ENCODE results near the gene MAN1C1.

The MAN1C1 gene

DNA sequence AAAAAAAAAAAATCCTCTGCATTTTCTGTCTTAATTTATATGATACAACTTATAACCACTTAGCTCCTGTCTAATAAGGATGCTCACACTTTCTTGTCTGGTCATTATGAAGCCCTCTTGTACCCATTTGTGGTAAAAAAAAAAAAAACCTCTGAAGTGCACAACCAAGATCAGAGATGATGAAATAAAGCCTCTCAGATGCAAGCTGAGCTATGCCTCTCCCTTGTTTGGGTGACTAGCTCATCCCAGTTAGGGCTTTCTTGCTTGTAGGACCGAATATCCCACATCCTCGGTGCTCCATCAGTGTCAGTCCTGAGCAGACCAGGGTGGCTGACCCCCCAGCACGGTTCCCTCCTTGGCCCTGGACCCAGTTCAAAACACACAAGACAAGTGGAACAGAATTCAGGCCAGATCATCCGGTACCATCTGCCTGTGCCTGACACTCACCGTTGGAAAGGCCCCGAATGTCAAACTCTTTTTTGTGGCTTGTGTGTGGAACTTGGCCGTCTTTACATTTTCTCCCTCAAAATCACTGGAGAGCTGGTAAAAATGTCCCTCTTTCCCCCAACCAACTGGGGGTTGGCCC, 177.1 kb downstream of the MAN1C1 start:
- no CpG with 5 or more reads among the region's 7 CpGs for WGBS, 2 donors (ENCODE audit: extremely low coverage in 2 of 2, insufficient read length in 2 of 2, insufficient replicate concordance in 1 of 2)
- H2AK5ac ChIP-seq (ENCODE audit: low read depth, low read length), result no peak overlapping the region
- no peak overlapping the region for H2AFZ ChIP-seq (ENCODE audit: low read length)
- H2BK15ac ChIP-seq (ENCODE audit: low read length), result no peak overlapping the region
- H3K4me2 ChIP-seq (ENCODE audit: insufficient read depth, low read length, poor library complexity, severe bottlenecking), result no peak overlapping the region
- no peaks in the 10 kb centered on the region for H3K27me3 ChIP-seq (ENCODE audit: control insufficient read depth in 3 of 3, insufficient read depth in 3 of 3, low read depth in 1 of 3, low read length in 3 of 3)
- H3K4me1 ChIP-seq (ENCODE audit: control insufficient read depth in 2 of 2, insufficient read depth in 1 of 2, low read depth in 1 of 2, low read length in 2 of 2), result peaks cover 5 to 19% of the 10 kb centered on the region in 2 donors
- no peaks in the 10 kb centered on the region for H3K36me3 ChIP-seq (replicated peaks in 1 of 2; ENCODE audit: control insufficient read depth in 2 of 2, insufficient read depth in 2 of 2, low read length in 2 of 2)
- no peak overlapping the region for H3K27ac ChIP-seq (replicated peaks; ENCODE audit: low read length)
- H2BK120ac ChIP-seq (ENCODE audit: low read depth, low read length), result no peak overlapping the region
- H3K14ac ChIP-seq (ENCODE audit: low read length), result no peak overlapping the region
- H4K91ac ChIP-seq (ENCODE audit: low read depth, low read length, poor library complexity), result no peak overlapping the region
- H2BK12ac ChIP-seq (ENCODE audit: low read length), result no peak overlapping the region
- no peak overlapping the region for H4K8ac ChIP-seq (ENCODE audit: low read depth, low read length)
- H3K79me1 ChIP-seq (ENCODE audit: low read depth, low read length), result no peaks in the 10 kb centered on the region
- no peak overlapping the region for H3K4me3 ChIP-seq (ENCODE audit: low read length in 2 of 2)
- H3K9me3 ChIP-seq (replicated peaks in 1 of 2; ENCODE audit: control insufficient read depth in 2 of 2, insufficient read depth in 1 of 2, low read depth in 1 of 2, low read length in 2 of 2), result no peaks in the 10 kb centered on the region
- H3K9ac ChIP-seq (ENCODE audit: low read depth, low read length, poor library complexity), result no peak overlapping the region
- no peak overlapping the region for H3K4ac ChIP-seq (ENCODE audit: low read length)
- H3K23ac ChIP-seq (ENCODE audit: low read depth, low read length, poor library complexity), result no peak overlapping the region
- no peak for DNase-seq (ENCODE audit: low spot score)
- H2BK5ac ChIP-seq (ENCODE audit: low read length), result no peak overlapping the region
- H3K18ac ChIP-seq (ENCODE audit: low read length), result no peak overlapping the region

DNA sequence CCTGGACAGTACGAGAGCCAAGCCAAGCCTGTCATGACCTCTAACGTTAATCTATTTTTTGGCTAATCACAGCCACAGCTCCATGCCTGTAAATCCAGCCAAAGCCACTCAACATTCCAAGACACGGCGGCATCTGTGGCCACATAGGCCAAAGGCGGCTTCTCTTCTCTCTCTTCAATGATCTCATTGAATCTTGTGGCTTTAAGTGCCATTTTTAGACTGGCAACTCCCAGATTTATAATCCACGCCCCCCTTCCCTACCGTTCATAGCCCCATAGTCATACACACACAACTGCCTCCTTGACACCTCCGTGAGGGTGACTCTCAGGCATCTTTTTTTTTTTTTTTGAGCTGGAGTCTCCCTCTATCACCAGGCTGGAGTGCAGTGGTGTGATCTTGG, 177.7 kb downstream of the MAN1C1 start:
- Histone ChIP-seq H2BK120ac (ENCODE audit: low read depth, low read length) (no peak overlapping the region), H3K79me1 (ENCODE audit: low read depth, low read length) (no peaks in the 10 kb centered on the region), H3K36me3 (replicated peaks in 1 of 2; ENCODE audit: control insufficient read depth in 2 of 2, insufficient read depth in 2 of 2, low read length in 2 of 2) (no peaks in the 10 kb centered on the region), H3K18ac (ENCODE audit: low read length) (no peak overlapping the region), H3K27me3 (ENCODE audit: control insufficient read depth in 3 of 3, insufficient read depth in 3 of 3, low read depth in 1 of 3, low read length in 3 of 3) (no peaks in the 10 kb centered on the region), H2BK15ac (ENCODE audit: low read length) (no peak overlapping the region), H3K9me3 (replicated peaks in 1 of 2; ENCODE audit: control insufficient read depth in 2 of 2, insufficient read depth in 1 of 2, low read depth in 1 of 2, low read length in 2 of 2) (no peaks in the 10 kb centered on the region), H2AFZ (ENCODE audit: low read length) (no peak overlapping the region), H3K9ac (ENCODE audit: low read depth, low read length, poor library complexity) (no peak overlapping the region), H3K23ac (ENCODE audit: low read depth, low read length, poor library complexity) (no peak overlapping the region), H3K27ac (replicated peaks; ENCODE audit: low read length) (no peak overlapping the region), H4K8ac (ENCODE audit: low read depth, low read length) (no peak overlapping the region), H2BK12ac (ENCODE audit: low read length) (no peak overlapping the region), H3K4me3 (ENCODE audit: low read length in 2 of 2) (no peak overlapping the region), H3K4me1 (ENCODE audit: control insufficient read depth in 2 of 2, insufficient read depth in 1 of 2, low read depth in 1 of 2, low read length in 2 of 2) (peaks cover 5 to 22% of the 10 kb centered on the region in 2 donors), H3K4ac (ENCODE audit: low read length) (no peak overlapping the region), H3K14ac (ENCODE audit: low read length) (no peak overlapping the region), H4K91ac (ENCODE audit: low read depth, low read length, poor library complexity) (no peak overlapping the region), H2AK5ac (ENCODE audit: low read depth, low read length) (no peak overlapping the region), H3K4me2 (ENCODE audit: insufficient read depth, low read length, poor library complexity, severe bottlenecking) (no peak overlapping the region), H2BK5ac (ENCODE audit: low read length) (no peak overlapping the region)
- DNase-seq (ENCODE audit: low spot score), result no peak
- no CpG with 5 or more reads among the region's 8 CpGs for WGBS, 2 donors (ENCODE audit: extremely low coverage in 2 of 2, insufficient read length in 2 of 2, insufficient replicate concordance in 1 of 2)

DNA sequence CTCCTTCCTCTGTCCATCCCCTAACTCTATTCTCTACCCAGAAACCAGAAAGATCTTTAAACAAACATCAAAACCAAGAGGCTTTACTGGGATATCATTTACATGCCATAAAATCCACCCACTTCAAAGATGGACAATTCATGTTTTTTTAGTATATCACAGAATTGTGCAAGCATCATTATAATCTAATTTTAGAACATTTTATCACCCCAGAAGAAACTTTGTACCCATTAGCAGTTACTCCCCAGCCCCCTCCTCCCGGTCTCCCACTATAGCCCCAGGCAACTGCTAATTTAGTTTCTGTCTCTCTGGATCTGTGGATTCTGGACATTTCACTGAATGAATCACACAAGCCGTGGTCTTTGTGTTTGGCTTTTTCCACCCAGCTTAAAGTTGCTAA, 178.6 kb downstream of the MAN1C1 start:
- no peak overlapping the region for H4K91ac ChIP-seq (ENCODE audit: low read depth, low read length, poor library complexity)
- peaks cover 5 to 27% of the 10 kb centered on the region in 2 donors for H3K4me1 ChIP-seq (ENCODE audit: control insufficient read depth in 2 of 2, insufficient read depth in 1 of 2, low read depth in 1 of 2, low read length in 2 of 2)
- no peak overlapping the region for H3K4me3 ChIP-seq (ENCODE audit: low read length in 2 of 2)
- H3K4me2 ChIP-seq (ENCODE audit: insufficient read depth, low read length, poor library complexity, severe bottlenecking), result no peak overlapping the region
- no peaks in the 10 kb centered on the region for H3K79me1 ChIP-seq (ENCODE audit: low read depth, low read length)
- no peak overlapping the region for H3K9ac ChIP-seq (ENCODE audit: low read depth, low read length, poor library complexity)
- WGBS, 2 donors (ENCODE audit: extremely low coverage in 2 of 2, insufficient read length in 2 of 2, insufficient replicate concordance in 1 of 2), result no CpG with 5 or more reads among the region's 2 CpGs
- no peak overlapping the region for H3K23ac ChIP-seq (ENCODE audit: low read depth, low read length, poor library complexity)
- H4K8ac ChIP-seq (ENCODE audit: low read depth, low read length), result no peak overlapping the region
- no peak overlapping the region for H3K14ac ChIP-seq (ENCODE audit: low read length)
- H2BK12ac ChIP-seq (ENCODE audit: low read length), result no peak overlapping the region
- H2BK15ac ChIP-seq (ENCODE audit: low read length), result no peak overlapping the region
- no peak for DNase-seq (ENCODE audit: low spot score)
- H3K36me3 ChIP-seq (replicated peaks in 1 of 2; ENCODE audit: control insufficient read depth in 2 of 2, insufficient read depth in 2 of 2, low read length in 2 of 2), result no peaks in the 10 kb centered on the region
- no peak overlapping the region for H3K27ac ChIP-seq (replicated peaks; ENCODE audit: low read length)
- no peak overlapping the region for H2BK120ac ChIP-seq (ENCODE audit: low read depth, low read length)
- H2BK5ac ChIP-seq (ENCODE audit: low read length), result no peak overlapping the region
- no peak overlapping the region for H3K18ac ChIP-seq (ENCODE audit: low read length)
- no peaks in the 10 kb centered on the region for H3K27me3 ChIP-seq (ENCODE audit: control insufficient read depth in 3 of 3, insufficient read depth in 3 of 3, low read depth in 1 of 3, low read length in 3 of 3)
- H3K4ac ChIP-seq (ENCODE audit: low read length), result no peak overlapping the region
- H3K9me3 ChIP-seq (replicated peaks in 1 of 2; ENCODE audit: control insufficient read depth in 2 of 2, insufficient read depth in 1 of 2, low read depth in 1 of 2, low read length in 2 of 2), result no peaks in the 10 kb centered on the region
- H2AFZ ChIP-seq (ENCODE audit: low read length), result no peak overlapping the region
- no peak overlapping the region for H2AK5ac ChIP-seq (ENCODE audit: low read depth, low read length)

DNA sequence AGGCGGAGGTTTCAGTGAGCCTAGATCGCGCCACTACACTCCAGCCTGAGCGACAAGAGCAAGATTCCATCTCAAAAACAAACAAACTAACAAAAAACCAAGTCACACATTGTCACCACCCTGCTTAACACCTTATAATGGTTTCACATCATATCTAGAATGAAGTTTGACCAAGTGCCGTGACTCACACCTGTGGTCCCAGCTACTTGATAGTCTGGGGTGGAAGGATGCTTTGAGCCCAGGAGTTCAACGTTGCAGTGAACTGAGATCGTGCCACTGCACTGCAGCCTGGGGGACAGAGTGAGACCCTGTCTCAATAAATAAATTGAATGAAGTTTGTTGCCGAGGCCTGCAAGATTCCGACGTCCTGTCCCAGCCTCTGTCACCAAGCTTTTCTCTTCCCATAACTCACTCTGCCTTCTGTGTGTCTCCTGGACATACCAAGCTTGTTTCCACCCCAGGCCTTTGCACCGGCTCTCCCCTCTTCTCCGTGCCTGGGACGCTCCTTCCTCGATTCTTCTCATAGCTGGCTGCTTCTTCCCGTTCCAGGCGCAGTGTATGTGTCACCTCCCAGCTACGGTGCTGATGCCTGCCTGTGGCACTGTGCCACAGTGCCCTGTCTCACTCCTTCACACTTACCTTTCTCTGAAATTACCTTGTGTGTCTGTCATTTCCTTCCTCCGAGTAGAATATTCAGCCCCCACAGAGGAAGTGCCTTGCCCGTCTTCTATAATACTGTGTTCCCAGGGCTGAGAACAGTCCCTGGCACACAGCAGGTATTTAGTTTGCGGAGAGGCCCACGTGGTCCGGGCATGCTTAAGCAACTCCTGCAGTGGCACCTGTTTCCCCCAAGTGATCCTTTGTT, 179.6 kb downstream of the MAN1C1 start:
- WGBS, 2 donors (ENCODE audit: extremely low coverage in 2 of 2, insufficient read length in 2 of 2, insufficient replicate concordance in 1 of 2), result no CpG with 5 or more reads among the region's 22 CpGs
- no peak overlapping the region for H3K27ac ChIP-seq (replicated peaks; ENCODE audit: low read length)
- no peak overlapping the region for H4K8ac ChIP-seq (ENCODE audit: low read depth, low read length)
- DNase-seq (ENCODE audit: low spot score), result no peak
- H3K9me3 ChIP-seq (replicated peaks in 1 of 2; ENCODE audit: control insufficient read depth in 2 of 2, insufficient read depth in 1 of 2, low read depth in 1 of 2, low read length in 2 of 2), result no peaks in the 10 kb centered on the region
- H3K9ac ChIP-seq (ENCODE audit: low read depth, low read length, poor library complexity), result no peak overlapping the region
- no peak overlapping the region for H4K91ac ChIP-seq (ENCODE audit: low read depth, low read length, poor library complexity)
- no peak overlapping the region for H3K4me2 ChIP-seq (ENCODE audit: insufficient read depth, low read length, poor library complexity, severe bottlenecking)
- no peaks in the 10 kb centered on the region for H3K27me3 ChIP-seq (ENCODE audit: control insufficient read depth in 3 of 3, insufficient read depth in 3 of 3, low read depth in 1 of 3, low read length in 3 of 3)
- H3K79me1 ChIP-seq (ENCODE audit: low read depth, low read length), result no peaks in the 10 kb centered on the region
- no peak overlapping the region for H3K18ac ChIP-seq (ENCODE audit: low read length)
- no peak overlapping the region for H3K4ac ChIP-seq (ENCODE audit: low read length)
- no peak overlapping the region for H3K23ac ChIP-seq (ENCODE audit: low read depth, low read length, poor library complexity)
- no peak overlapping the region for H2BK15ac ChIP-seq (ENCODE audit: low read length)
- H2AFZ ChIP-seq (ENCODE audit: low read length), result peak overlapping the region; percentile 26
- H3K14ac ChIP-seq (ENCODE audit: low read length), result no peak overlapping the region
- no peak overlapping the region for H2AK5ac ChIP-seq (ENCODE audit: low read depth, low read length)
- H2BK120ac ChIP-seq (ENCODE audit: low read depth, low read length), result no peak overlapping the region
- no peaks in the 10 kb centered on the region for H3K36me3 ChIP-seq (replicated peaks in 1 of 2; ENCODE audit: control insufficient read depth in 2 of 2, insufficient read depth in 2 of 2, low read length in 2 of 2)
- no peak overlapping the region for H2BK5ac ChIP-seq (ENCODE audit: low read length)
- H2BK12ac ChIP-seq (ENCODE audit: low read length), result no peak overlapping the region
- no peak overlapping the region for H3K4me3 ChIP-seq (ENCODE audit: low read length in 2 of 2)
- H3K4me1 ChIP-seq (ENCODE audit: control insufficient read depth in 2 of 2, insufficient read depth in 1 of 2, low read depth in 1 of 2, low read length in 2 of 2), result peaks cover 11 to 28% of the 10 kb centered on the region in 2 donors
